GM18873 (cell line): ENCODE results near the gene TMEM53.
"Not testable (repeated sequence)": the region's sequence is repeated elsewhere in the genome, so short reads cannot be mapped to it uniquely, and the experiment has no call there.

ENCODE experiments used
- ATAC-seq: cut with Tn5 transposase; IDR thresholded peaks from one replicate; pipeline ENCODE4 v1.9.1; 2021; ENCODE audit warnings: mild to moderate bottlenecking, moderate library complexity, moderate number of reproducible peaks; ENCODE audit not compliant: unreplicated experiment, low FRiP score

Gene TMEM53

DNA sequence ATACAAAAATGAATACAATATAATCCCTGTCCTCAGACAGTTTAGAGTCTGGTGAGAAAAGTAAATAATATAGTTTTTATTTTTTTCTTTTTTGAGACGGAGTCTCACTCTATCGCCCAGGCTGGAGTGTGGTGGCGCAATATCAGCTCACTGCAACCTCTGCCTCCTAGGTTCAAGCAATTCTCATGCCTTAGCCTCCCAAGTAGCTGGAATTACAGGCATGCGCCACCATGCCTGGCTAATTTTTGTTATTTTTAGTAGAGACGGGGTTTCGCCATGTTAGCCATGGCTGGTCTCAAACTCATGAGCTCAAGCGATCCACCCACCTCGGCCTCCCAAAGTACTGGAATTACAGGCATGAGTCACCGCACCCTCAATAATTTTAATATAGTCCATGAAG is 25.1 kb upstream of the TMEM53 start:
- not testable (repeated sequence) for ATAC-seq

DNA sequence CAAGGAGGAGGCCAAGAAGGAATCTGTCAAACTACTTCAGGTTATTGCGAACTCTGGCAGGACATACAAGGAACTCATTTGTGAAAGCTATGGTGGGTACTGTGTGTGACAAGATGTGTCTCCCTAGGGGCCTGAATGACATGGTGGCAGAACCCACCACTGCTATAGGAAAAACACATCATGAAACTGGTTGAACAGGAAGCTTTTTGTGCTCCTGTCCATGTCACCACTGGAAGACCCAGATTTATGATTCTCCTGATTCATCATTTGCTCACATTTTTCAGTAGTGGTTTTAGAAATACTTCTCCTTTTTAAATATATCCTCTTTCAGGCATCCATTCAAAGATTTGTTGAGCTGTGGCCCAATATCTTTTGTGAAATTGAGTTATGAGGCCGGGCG is 23.9 kb upstream of the TMEM53 start:
- no peak for ATAC-seq

DNA sequence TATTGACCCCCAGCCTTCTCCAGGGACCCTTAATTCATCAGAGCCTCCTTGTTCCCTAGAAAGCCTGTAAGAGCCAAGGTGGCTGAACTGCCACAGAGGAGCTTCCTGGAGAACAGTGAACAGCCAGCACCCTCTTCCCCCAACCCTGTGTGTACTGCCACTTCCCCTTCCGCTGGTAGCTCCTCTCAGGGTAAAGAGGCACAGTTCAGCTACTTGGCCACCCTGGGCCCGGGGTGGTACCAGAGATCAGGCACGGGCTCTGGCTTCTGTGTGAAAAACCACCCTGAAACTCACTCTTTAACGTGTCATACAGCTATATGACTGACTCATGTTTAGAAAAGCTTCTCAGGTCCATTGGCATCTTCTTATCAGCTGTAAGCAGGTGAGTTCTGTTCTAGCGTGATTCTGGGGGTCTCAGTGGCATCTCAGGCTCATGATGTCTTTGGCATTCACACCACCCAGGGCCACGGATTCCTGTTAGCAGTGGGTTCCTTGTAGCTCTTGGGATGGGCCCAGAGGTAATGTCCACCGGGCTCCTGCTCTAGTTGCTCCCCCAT is 22.6 kb upstream of the TMEM53 start:
- no peak for ATAC-seq

- no peak for ATAC-seq
Measured at GRCh38 chr1:44696101-44696500, 21.8 kb upstream of the TMEM53 start.

- no peak for ATAC-seq
Measured at GRCh38 chr1:44695671-44696070, 21.4 kb upstream of the TMEM53 start.

DNA sequence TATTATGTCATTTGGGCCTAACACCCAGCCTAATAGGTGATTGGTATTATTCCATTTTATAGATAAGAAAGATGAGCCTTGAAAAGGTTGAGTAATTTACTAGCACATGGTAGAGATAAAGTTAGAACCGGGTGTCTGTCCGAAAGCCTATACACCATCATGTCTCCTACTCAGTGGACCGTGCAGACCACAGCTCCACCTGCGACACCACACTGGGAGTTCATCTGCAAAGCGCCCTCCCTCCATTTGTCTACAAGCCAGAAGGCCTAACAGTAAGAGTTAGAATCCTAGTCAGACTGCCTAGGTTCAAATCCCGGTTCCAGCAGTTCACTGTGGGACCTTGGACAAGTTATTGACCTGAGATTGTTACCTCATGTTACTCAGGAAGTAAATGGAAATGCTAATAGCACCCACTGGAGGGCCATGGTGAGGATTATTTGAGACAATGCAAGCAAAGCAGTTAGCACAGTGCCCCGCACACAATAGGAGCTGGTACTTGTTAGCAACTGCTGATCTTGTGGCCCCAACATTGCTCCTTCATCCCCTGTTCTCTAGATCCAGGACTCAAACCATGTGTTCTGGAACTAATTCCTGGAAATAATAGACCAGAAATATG is 20.7 kb upstream of the TMEM53 start:
- ATAC-seq = no peak

- no peak for ATAC-seq
Measured at GRCh38 chr1:44693900-44694299, 19.6 kb upstream of the TMEM53 start.

- no peak for ATAC-seq
Measured at GRCh38 chr1:44693159-44693558, 18.9 kb upstream of the TMEM53 start.

GRCh38 chr1:44689447-44689765 is 15.1 kb upstream of the TMEM53 start:
- no peak for ATAC-seq

GRCh38 chr1:44688760-44689446 is 14.6 kb upstream of the TMEM53 start:
- ATAC-seq = no peak

GRCh38 chr1:44685881-44686280 is 11.6 kb upstream of the TMEM53 start:
- ATAC-seq = no peak

DNA sequence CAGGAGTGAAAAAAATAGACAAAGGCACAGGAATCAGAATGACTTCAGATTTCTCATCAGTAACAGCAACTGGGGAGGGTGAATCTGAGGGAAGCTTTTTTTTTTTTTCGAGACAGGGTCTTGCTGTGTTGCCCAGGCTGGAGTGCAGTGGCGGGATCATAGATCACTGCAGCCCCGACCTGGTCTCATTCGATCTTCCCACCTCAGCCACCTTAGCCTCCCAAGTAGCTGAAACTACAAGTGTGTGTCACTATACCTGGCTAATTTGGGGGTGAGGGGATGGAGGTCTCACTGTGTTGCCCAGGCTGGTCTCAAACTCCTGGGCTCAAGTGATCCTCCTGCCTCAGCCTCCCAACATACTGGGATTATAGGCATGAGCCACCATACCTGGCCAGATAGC is 10.9 kb upstream of the TMEM53 start:
- no peak for ATAC-seq

GRCh38 chr1:44684525-44684924 is 10.2 kb upstream of the TMEM53 start:
- no peak for ATAC-seq

DNA sequence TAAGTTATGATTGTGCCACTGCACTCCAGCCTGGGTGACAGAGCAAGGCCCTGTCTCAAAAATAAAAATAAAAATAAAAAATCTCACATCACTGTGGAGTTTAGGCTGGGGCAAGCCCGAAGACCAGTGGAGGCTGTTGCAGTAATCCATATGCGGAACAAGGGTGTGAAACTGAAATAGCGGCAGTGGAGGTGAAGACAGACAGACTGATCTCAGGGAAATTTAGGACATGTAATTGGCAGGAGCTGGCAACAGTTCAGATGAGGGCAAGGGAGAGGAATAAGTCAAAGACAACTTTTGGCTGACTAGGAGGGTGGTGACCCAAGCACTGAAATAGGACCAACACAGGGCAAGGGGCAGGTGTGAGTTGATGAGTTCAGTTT is 8.6 kb upstream of the TMEM53 start:
- no peak for ATAC-seq

GRCh38 chr1:44681905-44682882 is 7.9 kb upstream of the TMEM53 start:
- ATAC-seq = no peak

DNA sequence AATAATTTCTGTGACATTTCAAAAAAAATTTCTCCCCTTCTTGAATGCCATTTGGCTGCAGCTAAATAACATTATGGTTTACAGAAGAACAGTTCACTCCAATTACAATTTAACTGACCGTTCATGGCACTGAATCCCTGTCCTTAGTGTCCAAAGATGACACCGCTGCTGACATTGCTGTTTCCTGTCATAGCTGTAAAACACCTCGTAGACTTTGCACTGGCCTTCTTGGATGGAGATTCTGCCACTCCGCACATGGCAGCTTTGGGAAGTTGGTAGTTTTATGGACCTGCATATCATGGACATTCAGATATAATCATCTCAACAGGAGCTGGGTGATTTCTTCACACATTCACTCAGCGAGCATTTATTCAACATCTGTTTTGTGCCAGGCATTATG is 5.2 kb upstream of the TMEM53 start:
- ATAC-seq = no peak

DNA sequence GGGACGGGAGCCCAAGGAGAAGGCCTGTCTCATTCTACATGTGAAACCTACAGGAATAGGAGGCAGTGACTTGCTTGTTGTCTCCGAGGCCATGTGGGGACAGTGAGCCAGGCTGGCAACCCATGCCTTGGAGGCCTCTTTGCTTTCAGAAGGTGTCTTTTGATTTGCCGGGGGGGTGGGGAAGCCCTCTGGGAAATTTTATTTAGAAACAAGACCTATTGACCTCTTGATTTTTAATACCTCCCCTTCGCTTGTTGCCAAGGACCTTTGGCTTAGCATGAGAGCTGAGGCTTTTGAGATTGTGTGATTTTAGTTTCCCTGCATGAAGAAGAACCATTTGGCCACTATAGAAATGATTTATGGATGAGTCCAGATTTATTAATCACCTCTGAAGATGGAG is 4.3 kb upstream of the TMEM53 start:
- no peak for ATAC-seq

DNA sequence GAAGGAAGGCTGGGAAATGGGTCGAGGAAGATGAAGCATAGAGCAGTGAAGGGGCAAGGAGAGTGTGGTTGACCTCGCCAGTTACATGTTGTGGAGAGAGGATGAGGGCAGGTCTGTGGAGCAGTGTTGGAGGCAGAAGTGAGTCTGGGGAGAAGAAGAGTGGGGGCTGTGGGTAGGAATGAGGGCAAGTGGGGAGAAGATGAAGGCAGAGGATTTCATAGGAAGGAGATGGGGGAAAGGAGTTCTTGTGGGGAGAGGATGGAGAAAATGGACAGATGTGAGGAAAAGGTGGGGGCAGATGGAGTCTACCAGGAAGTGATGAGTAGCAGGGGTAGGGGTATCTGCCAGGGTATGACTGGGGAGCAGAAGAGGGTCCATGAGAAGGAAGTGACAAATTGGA is 3.8 kb upstream of the TMEM53 start:
- no peak for ATAC-seq

GRCh38 chr1:44677201-44677766 is 3.0 kb upstream of the TMEM53 start:
- no peak for ATAC-seq

GRCh38 chr1:44676484-44677200 is 2.4 kb upstream of the TMEM53 start:
- ATAC-seq = no peak
